Peyer's patch (tissue), 4 donors: Measurements from ENCODE around the gene LEF1. TPM values are rescaled to one million over a fixed set of nuclear protein-coding genes. Genes with fewer than 3 reads are reported as not detected.
A peak's percentile ranks its signal among the peaks of the same experiment; 100 is the strongest.

Experiments
- DNase-seq, 3 donors: peaks; one replicate each; pipeline ENCODE4 v3.0.0-alpha.2; 2017 to 2019
- H3K27ac ChIP-seq, 4 donors: fragments of 200-600 bp; sonication (generic); one replicate each; pipeline ENCODE4 v1.5.1; 2016 to 2019
- H3K27me3 ChIP-seq, 2 donors: fragments of 200-600 bp; sonication (generic); one replicate each; pipeline ENCODE4 v1.5.1; 2019
- H3K36me3 ChIP-seq, 3 donors: fragments of 200-600 bp; sonication (generic); one replicate each; pipeline ENCODE4 v1.5.1; 2016 to 2019
- H3K4me1 ChIP-seq, 4 donors: fragments of 200-600 bp; sonication (generic); one replicate each; pipeline ENCODE4 v1.5.1; 2016 to 2019
- H3K4me3 ChIP-seq, 4 donors: fragments of 200-600 bp; sonication (generic); 1 replicate in 3 of 4; 2 replicates in 1 of 4; pipeline ENCODE4 v1.5.1; 2016 to 2019; ENCODE audit warnings: mild to moderate bottlenecking in 1 of 4
- H3K9me3 ChIP-seq, 4 donors: fragments of 200-600 bp; sonication (generic); one replicate each; pipeline ENCODE4 v1.5.1; 2016 to 2019; ENCODE audit warnings: mild to moderate bottlenecking in 1 of 4
- POLR2A ChIP-seq, 2 donors: fragments of 450-650 bp; IDR thresholded peaks; one replicate each; pipeline ENCODE4 v1.5.1; 2017; ENCODE audit warnings: antibody characterized with exemption in 2 of 2, mild to moderate bottlenecking in 2 of 2, moderate library complexity in 2 of 2
- total RNA-seq, 4 donors: library from RNA; depleted of rRNA; stranded (reverse); fragments of >200 nt; gene quantifications; one replicate each; pipeline ENCODE4 v1.1.0, GENCODE V29; 2016
- TF ChIP-seq, protein P1 (sequence below), 6 experiments: fragments of 450-650 bp in 4 of 6; fragments of 200-600 bp in 2 of 6; sonication (generic) in 1 of 6; IDR thresholded peaks; one replicate each; pipeline ENCODE4 v1.5.1; 2017 to 2019; ENCODE audit warnings: antibody characterized with exemption in 6 of 6, mild to moderate bottlenecking in 3 of 6, moderate library complexity in 1 of 6

Gene LEF1
- total RNA-seq, 4 donors from 2014 or later, result 0.53 to 34.7 (median 4.4) TPM

DNA sequence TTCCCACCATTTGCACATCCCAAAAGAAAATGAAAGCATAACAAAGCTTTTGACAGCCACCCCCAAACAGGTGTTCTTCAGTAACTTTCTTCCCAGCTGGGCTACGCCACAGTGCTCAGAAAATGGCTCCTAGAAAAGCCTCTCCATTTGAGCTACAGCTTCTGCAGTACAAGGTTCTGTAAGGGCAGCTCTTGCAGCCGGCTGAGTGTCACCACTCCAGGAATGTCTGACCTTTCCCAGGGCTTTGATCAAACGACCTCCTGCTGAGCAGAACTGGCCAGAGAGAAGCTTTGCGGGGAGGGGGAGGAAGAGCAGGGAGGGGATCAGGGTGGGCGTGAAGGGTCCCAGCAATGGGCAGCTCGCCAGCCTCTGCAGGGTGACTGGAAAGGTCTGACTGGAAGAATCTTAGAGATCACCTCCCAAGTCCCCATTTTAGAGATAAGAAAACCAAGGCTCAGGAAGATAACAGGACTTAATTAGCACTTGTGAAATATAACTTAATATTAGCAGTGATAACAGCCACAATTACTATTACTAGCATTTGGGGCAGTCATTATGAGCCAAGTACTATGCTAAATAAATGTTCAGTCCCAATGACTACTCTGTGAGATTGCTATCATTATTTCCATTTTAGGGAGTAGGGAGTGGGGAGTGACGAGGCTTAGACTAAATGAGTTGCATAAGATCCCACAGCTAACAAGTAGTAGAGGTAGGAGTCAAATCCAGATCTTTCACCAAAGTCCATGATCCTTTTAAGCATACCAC lies 51.1 kb downstream of the LEF1 start:
- no peak for DNase-seq
- Histone ChIP-seq H3K4me3 (no peak overlapping the region), H3K9me3 (no peaks in the 10 kb centered on the region), H3K36me3 (no peaks in the 10 kb centered on the region), H3K27me3 (no peaks in the 10 kb centered on the region), H3K27ac (no peak overlapping the region), H3K4me1 (no peaks in the 10 kb centered on the region)
- TF ChIP-seq POLR2A (IDR thresholded peaks at IDR 0.05), result no peak
- TF ChIP-seq, protein P1, sequence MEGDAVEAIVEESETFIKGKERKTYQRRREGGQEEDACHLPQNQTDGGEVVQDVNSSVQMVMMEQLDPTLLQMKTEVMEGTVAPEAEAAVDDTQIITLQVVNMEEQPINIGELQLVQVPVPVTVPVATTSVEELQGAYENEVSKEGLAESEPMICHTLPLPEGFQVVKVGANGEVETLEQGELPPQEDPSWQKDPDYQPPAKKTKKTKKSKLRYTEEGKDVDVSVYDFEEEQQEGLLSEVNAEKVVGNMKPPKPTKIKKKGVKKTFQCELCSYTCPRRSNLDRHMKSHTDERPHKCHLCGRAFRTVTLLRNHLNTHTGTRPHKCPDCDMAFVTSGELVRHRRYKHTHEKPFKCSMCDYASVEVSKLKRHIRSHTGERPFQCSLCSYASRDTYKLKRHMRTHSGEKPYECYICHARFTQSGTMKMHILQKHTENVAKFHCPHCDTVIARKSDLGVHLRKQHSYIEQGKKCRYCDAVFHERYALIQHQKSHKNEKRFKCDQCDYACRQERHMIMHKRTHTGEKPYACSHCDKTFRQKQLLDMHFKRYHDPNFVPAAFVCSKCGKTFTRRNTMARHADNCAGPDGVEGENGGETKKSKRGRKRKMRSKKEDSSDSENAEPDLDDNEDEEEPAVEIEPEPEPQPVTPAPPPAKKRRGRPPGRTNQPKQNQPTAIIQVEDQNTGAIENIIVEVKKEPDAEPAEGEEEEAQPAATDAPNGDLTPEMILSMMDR (IDR thresholded peaks at IDR 0.05), result no peak

DNA sequence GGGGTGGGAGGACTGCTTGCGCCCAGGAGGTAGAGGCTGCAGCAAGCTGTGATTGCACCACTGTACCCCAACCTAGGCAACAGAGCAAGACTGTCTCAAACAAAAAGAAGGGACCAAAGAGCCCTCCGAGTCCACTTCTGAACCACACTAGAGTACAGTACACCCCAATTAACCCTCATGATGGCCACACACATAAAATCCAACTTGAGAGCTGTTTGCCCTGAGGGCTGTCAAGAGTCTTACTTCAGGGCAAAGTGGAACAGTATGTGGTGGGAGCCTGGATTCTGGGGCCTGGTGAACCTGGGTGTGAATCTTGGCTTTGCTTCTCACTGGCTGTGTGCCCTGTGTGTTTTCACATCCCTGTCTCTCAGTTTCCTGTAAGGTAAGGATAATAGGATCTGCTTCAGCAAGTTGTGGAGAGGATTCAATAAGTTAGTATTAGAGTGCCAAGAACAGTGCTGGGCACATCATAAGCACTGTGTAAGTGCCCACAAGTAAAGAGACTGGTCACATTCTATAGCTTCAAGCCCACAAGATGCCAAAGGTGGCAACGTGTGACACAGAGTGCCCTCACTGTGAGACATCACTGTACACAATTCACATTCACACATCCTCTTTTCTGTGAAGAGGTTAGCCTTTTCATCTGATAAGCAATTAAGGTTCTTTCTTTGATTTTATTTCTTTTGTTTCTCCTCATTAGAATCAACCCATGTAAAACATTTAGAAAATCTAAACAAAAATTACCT lies 52.1 kb downstream of the LEF1 start:
- Histone ChIP-seq H3K4me1 (no peaks in the 10 kb centered on the region), H3K27me3 (no peaks in the 10 kb centered on the region), H3K36me3 (no peaks in the 10 kb centered on the region), H3K4me3 (no peak overlapping the region), H3K9me3 (no peaks in the 10 kb centered on the region), H3K27ac (peak overlapping the region in 1 of 4 donors; percentile 14)
- DNase-seq, result no peak
- TF ChIP-seq, protein P1 (IDR thresholded peaks at IDR 0.05), result no peak
- TF ChIP-seq POLR2A (IDR thresholded peaks at IDR 0.05), result no peak

DNA sequence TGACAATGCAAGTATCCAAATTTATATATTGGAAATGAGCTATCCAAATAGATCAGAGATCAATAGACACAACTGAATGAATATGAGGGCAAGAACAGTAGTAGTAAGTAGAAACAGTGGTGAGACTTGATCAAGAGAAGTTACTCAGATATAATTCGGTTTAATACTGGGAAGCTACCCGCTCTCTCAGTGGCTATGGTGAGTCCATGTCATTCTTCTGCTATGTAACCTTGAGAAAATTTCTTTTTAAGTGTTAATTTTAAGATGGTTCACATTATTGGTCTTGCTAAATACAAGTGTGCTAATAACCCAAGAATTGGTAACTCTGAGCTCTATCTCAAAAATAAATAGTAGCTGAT lies 53.6 kb downstream of the LEF1 start:
- Histone ChIP-seq H3K36me3 (no peaks in the 10 kb centered on the region), H3K27ac (no peak overlapping the region), H3K27me3 (no peaks in the 10 kb centered on the region), H3K4me3 (no peak overlapping the region), H3K9me3 (no peaks in the 10 kb centered on the region), H3K4me1 (no peaks in the 10 kb centered on the region)
- no peak for DNase-seq
- TF ChIP-seq, protein P1 (IDR thresholded peaks at IDR 0.05), result no peak
- TF ChIP-seq POLR2A (IDR thresholded peaks at IDR 0.05), result no peak

DNA sequence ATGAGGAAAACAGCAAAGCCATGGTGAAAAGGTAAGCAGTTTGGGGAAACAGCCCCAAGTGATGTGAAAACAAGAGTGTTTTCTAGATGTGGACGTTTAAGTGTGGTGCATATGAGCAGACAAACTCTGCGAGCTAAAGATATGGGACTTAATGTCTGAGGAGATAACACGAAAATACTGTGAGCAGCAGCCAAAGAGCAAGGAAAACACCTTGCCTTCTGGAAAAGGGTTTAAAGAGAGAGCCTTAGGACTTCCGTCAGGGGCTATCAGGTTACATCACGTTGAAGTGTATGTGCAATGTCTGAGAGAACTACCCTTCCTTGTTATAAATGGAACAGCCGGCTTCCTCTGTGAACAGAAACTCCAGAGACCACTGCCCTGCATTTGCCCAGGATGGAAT lies 54.2 kb downstream of the LEF1 start:
- Histone ChIP-seq H3K27ac (peak overlapping the region in 1 of 4 donors; percentile 20), H3K27me3 (no peaks in the 10 kb centered on the region), H3K4me1 (no peaks in the 10 kb centered on the region), H3K9me3 (no peaks in the 10 kb centered on the region), H3K4me3 (no peak overlapping the region), H3K36me3 (no peaks in the 10 kb centered on the region)
- DNase-seq, result no peak
- TF ChIP-seq, protein P1 (IDR thresholded peaks at IDR 0.05), result no peak
- TF ChIP-seq POLR2A (IDR thresholded peaks at IDR 0.05), result no peak

DNA sequence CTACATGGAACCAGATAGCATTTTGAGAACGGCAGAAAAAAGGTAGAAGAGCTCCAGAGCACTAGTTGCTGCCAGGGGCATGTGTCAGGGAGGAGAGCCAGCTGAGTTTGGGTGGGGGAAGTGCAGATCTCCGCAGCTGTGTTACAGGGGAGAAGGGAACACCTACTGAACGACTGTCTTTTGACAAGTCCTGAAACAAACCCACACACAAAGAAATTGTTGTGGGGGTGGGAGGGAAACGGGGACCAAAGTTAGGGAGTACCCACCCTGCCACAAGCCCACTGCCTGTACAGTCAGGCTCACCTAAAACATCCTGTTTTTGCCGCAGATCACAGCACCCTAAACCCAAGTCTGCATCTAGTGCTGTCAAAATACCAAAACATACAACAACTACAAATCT lies 55.5 kb downstream of the LEF1 start:
- DNase-seq, result peak in 2 of 3 donors; percentile 31 to 60
- TF ChIP-seq, protein P1 (IDR thresholded peaks at IDR 0.05), result no peak
- TF ChIP-seq POLR2A (IDR thresholded peaks at IDR 0.05), result no peak
- H3K4me1 ChIP-seq, result no peaks in the 10 kb centered on the region

More for the DNA sequence above, 55.5 kb downstream of the LEF1 start:
- Histone ChIP-seq H3K4me3 (no peak overlapping the region), H3K36me3 (no peaks in the 10 kb centered on the region), H3K27me3 (no peaks in the 10 kb centered on the region), H3K27ac (peak overlapping the region in 1 of 4 donors; percentile 18), H3K9me3 (no peaks in the 10 kb centered on the region)
